ENCODE data around the gene SLCO3A1. TPM values are rescaled to one million over a fixed set of nuclear protein-coding genes. Genes with fewer than 3 reads are reported as not detected.

SLCO3A1 gene
- total RNA-seq, 2 donors from 2014 or later: 13.0 to 15.1 TPM

DNA sequence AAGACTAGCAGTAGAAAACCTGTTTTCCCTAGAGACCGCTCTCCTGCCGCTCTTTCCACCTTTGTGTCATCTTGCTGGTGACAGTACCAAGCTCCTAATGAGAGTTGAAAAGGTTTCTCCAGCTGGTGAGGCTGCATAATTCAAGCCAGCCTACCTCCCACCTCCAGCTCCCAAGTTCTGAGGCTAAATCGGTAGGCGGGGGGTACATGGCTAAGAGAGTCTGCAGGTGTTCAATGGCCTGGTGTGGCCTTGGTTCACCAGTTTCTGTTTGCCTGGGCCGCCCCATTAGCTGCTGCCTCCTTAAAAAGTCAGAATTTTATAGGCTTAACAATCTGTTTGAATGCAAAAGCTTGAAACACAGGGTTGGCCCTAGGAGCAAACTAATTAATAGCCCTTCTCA lies 262.8 kb downstream of the SLCO3A1 start:
- DNase-seq (no peak), ATAC-seq (no peak)
- intact Hi-C loops (cut with DNase I, micrococcal nuclease): no loop called here

- ATAC-seq: no peak
- intact Hi-C loops (cut with DNase I, micrococcal nuclease): no loop called here
- no peak for DNase-seq
Observed at GRCh38 chr15:92117261-92117731, 263.8 kb downstream of the SLCO3A1 start.

GRCh38 chr15:92118162-92118935 lies 264.8 kb downstream of the SLCO3A1 start:
- peak; percentile 76 for ATAC-seq
- no peak for DNase-seq
- intact Hi-C loops (cut with DNase I, micrococcal nuclease): no loop called here

DNA sequence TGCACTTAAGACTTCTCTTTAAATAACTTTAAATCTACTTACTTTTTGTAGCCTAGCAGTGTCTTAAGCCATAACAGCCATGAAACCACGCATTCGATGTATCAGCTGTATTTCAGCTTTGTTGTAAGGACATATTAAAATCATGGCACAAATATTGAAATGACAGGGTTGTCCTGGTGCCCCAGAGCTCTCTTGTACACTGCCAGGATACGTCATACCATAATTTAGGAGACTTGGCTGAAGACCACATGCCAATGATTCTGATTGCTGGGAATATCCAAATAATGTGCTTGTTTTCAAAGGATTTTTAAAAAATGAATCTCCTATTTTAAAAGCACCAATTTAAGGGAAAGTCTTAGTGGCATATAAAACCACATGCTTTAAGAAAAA lies 265.4 kb downstream of the SLCO3A1 start:
- DNase-seq (no peak), ATAC-seq (no peak)
- intact Hi-C loops (cut with DNase I, micrococcal nuclease): no loop called here

GRCh38 chr15:92120094-92120795 lies 266.7 kb downstream of the SLCO3A1 start:
- intact Hi-C loops (cut with DNase I, micrococcal nuclease): no loop called here
- no peak for DNase-seq
- no peak for ATAC-seq

DNA sequence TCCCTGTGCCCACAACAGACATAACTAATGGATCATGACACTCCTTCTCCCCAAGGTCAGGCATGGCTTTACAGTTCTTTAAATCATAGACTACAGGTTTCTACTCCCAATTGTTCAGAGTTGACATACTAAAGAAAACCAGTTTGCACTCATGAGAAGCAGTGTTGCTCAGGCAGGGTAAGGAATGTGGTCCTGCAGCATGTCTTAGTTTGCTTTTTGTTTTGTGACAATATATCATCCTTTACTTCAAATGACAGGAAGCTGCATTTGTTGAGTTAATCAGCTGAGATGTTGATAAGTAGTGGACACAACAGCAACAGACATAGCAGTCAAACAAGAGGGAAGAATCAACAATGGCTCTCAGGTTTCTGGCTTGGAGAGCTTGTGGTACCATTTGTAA lies 267.5 kb downstream of the SLCO3A1 start:
- DNase-seq (no peak), ATAC-seq (no peak)
- intact Hi-C loops (cut with DNase I, micrococcal nuclease): no loop called here

- ATAC-seq: no peak
- intact Hi-C loops (cut with DNase I, micrococcal nuclease): no loop called here
- no peak for DNase-seq
Observed at GRCh38 chr15:92122259-92122658, 268.8 kb downstream of the SLCO3A1 start.

- ATAC-seq (no peak), DNase-seq (no peak)
- intact Hi-C loops (cut with DNase I, micrococcal nuclease): no loop called here
Observed at GRCh38 chr15:92123962-92124656, 270.6 kb downstream of the SLCO3A1 start.

- no peak for DNase-seq
- intact Hi-C loops (cut with DNase I, micrococcal nuclease): no loop called here
- no peak for ATAC-seq
Observed at GRCh38 chr15:92124657-92125010, 271.1 kb downstream of the SLCO3A1 start.

- intact Hi-C loops (cut with DNase I, micrococcal nuclease): no loop called here
- no peak for DNase-seq
- no peak for ATAC-seq
Observed at GRCh38 chr15:92128788-92129187, 275.3 kb downstream of the SLCO3A1 start.

DNA sequence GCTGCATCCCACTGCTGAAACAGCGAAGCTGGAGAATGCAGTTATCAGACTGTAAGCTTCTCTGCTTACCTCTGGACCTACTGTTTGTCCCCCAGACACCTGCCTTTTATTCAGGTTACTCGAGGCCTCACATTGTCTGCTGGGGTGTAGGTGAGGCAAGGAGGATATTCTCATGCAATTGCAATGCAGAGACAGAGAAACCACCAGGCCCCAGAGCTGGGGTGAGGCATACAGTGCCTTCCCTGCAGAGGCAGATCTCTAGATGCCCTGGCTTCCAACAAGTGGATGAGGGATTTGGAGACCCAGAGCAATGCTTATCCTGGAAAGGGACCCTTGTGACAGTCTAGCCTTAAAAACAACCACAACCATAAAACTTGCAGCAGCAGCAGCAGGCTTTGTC lies 276.7 kb downstream of the SLCO3A1 start:
- intact Hi-C loops (cut with DNase I, micrococcal nuclease): no loop called here
- ATAC-seq (no peak), DNase-seq (no peak)

DNA sequence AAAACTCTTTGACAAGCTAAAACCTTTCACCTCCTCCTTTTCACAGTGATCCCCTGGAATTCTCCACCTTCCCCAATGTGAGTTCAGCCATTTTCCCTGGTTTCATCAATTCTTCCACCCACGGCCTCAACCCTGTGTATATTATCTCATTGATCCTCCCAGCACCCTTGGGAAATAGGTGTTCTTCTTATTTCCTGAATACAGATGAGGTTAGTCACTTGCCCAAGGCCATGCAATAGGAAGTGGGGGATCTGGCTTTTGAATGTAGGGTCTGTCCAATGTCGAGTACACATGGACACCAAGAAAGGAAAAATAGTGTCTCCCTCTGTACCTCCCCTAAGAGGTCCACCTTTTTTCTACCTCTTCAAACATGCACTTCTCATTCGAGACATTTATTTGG lies 277.4 kb downstream of the SLCO3A1 start:
- DNase-seq: no peak
- no peak for ATAC-seq
- intact Hi-C loops (cut with DNase I, micrococcal nuclease): no loop called here

DNA sequence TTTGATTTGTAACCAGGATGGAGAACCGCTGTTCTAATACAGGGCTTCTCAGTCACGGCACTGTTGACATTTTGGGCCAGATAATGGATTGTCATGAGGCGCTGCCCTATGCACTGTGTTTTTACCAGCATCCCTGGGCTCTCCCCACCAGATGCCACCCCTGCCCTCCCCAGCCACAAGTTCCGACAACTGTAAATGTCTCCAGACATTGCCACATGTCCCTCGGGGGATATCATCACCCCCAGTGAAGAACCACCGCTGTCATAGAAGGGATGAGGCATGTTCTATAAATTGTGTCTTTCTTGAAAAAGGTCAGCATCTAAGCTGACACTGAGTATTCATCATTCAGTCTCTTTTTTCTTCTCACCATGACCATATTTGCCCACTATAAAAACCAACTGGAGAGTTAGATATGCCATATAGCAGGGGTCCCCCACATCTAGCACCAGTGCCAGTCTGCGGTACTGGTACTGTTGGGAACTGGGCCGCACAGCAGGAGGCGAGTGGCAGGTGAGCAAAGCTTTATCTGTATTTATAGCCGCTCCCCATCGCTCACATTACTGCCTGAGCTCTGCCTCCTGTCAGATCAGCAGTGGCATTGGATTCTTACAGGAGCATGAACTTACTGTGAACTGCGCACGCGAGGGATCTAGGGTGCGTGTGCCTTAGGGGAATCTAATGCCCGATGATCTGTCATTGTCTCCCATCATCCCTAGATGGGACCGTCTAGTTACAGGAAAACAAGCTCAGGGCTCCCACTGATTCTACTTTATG lies 279.7 kb downstream of the SLCO3A1 start:
- no peak for ATAC-seq
- intact Hi-C loops (cut with DNase I, micrococcal nuclease): no loop called here

GRCh38 chr15:92140796-92141195 lies 287.3 kb downstream of the SLCO3A1 start:
- ATAC-seq (no peak), DNase-seq (no peak)
- intact Hi-C loops (cut with DNase I, micrococcal nuclease): no loop called here

More for the DNA sequence above, 279.7 kb downstream of the SLCO3A1 start:
- DNase-seq: no peak

- ATAC-seq (no peak), DNase-seq (no peak)
- intact Hi-C loops (cut with DNase I, micrococcal nuclease): no loop called here
Observed at GRCh38 chr15:92141607-92142006, 288.1 kb downstream of the SLCO3A1 start.

GRCh38 chr15:92142242-92143232 lies 289.0 kb downstream of the SLCO3A1 start:
- intact Hi-C loops (cut with DNase I, micrococcal nuclease): no loop called here
- ATAC-seq (no peak), DNase-seq (no peak)

GRCh38 chr15:92143765-92144164 lies 290.3 kb downstream of the SLCO3A1 start:
- intact Hi-C loops (cut with DNase I, micrococcal nuclease): no loop called here
- no peak for DNase-seq
- no peak for ATAC-seq

DNA sequence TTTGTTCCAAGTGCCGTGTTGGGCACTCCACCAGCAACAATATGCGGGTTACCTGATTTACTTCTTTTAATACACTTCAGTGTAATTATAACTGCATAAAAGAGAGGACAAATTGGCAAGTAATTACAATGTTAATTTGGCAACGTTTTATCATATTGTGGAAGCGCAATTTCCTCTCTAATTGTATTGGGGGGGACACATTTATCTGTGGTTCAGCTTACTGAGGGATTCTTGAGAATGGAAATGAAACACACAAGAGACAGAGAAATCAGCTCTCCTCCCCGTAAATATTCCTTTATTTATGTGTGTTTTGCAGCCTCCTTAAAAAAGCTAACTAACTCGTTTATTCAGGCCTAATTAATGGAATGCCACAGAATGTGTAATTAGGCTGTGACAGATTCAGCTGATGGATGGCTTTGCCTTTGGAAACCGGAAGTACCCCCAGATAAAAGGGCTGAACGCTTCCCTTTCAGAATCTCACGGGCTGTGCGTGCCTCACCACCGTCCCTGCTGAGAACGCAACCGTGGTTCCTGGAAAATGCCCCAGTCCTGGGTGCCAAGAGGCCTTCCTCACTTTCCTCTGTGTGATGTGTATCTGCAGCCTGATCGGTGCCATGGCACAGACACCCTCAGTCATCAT lies 293.1 kb downstream of the SLCO3A1 start:
- ATAC-seq (no peak), DNase-seq (no peak)
- intact Hi-C loops (cut with DNase I, micrococcal nuclease): no loop called here

Data from left colon (tissue), 2 donors.